NCI-H1930 (cell line): ENCODE data around the gene STK32B.
"Not testable (repeated sequence)": the region's sequence is repeated elsewhere in the genome, so short reads cannot be mapped to it uniquely, and the experiment has no call there.

Experiments used
- DNase-seq, 2 experiments: peaks; one replicate each; lab custom pipeline; 2025; lab: John Stamatoyannopoulos, UW

Gene STK32B

GRCh38 chr4:5051278-5052203 is at the start of gene STK32B:
STK32B (plus strand) TSS chr4:5051480.
- no peak for DNase-seq

GRCh38 chr4:5001641-5002040 is 49.6 kb upstream of the STK32B start:
- not testable (repeated sequence) for DNase-seq

- DNase-seq, result no peak
These were observed 47.9 kb upstream of the STK32B start for GRCh38 chr4:5003372-5003857.

GRCh38 chr4:5003918-5004317 is 47.4 kb upstream of the STK32B start:
- DNase-seq, result no peak

GRCh38 chr4:5004496-5004895 is 46.8 kb upstream of the STK32B start:
- no peak for DNase-seq

- not testable (repeated sequence) for DNase-seq
These were observed 44.3 kb upstream of the STK32B start for GRCh38 chr4:5006932-5007331.

- DNase-seq, result no peak
These were observed 41.5 kb upstream of the STK32B start for GRCh38 chr4:5009796-5010195.

GRCh38 chr4:5010984-5011383 is 40.3 kb upstream of the STK32B start:
- no peak for DNase-seq

- DNase-seq, result no peak
These were observed 38.9 kb upstream of the STK32B start for GRCh38 chr4:5012244-5012898.

- DNase-seq, result no peak
These were observed 38.3 kb upstream of the STK32B start for GRCh38 chr4:5012958-5013357.

GRCh38 chr4:5014007-5014682 is 37.1 kb upstream of the STK32B start:
- DNase-seq, result no peak

GRCh38 chr4:5018096-5018495 is 33.2 kb upstream of the STK32B start:
- DNase-seq, result no peak

GRCh38 chr4:5018603-5019002 is 32.7 kb upstream of the STK32B start:
- no peak for DNase-seq

GRCh38 chr4:5019274-5019673 is 32.0 kb upstream of the STK32B start, which contains the start of gene CYTL1:
CYTL1 (minus strand) TSS chr4:5019458; CDS start chr4:5019445, 13 bp downstream.
- DNase-seq, result no peak

- no peak for DNase-seq
These were observed 31.5 kb upstream of the STK32B start for GRCh38 chr4:5019796-5020195.

GRCh38 chr4:5020341-5020740 is 30.9 kb upstream of the STK32B start:
- no peak for DNase-seq

GRCh38 chr4:5021546-5021945 is 29.7 kb upstream of the STK32B start:
- DNase-seq, result no peak

- no peak for DNase-seq
These were observed 26.6 kb upstream of the STK32B start for GRCh38 chr4:5024673-5025072.

GRCh38 chr4:5026371-5026770 is 24.9 kb upstream of the STK32B start:
- no peak for DNase-seq

GRCh38 chr4:5027346-5027745 is 23.9 kb upstream of the STK32B start:
- no peak for DNase-seq

- no peak for DNase-seq
These were observed 22.8 kb upstream of the STK32B start for GRCh38 chr4:5028480-5028879.

- DNase-seq, result no peak
These were observed 21.8 kb upstream of the STK32B start for GRCh38 chr4:5029447-5029846.
